ENCODE results near the gene TAOK3. TPM values are rescaled to one million over a fixed set of nuclear protein-coding genes. Genes with fewer than 3 reads are reported as not detected.
"Not testable (repeated sequence)": the region's sequence is repeated elsewhere in the genome, so short reads cannot be mapped to it uniquely, and the experiment has no call there.

Gene TAOK3
- 10 to 100 TPM; 34.7 to 94.9 (median 86.3) TPM for polyA plus RNA-seq (ENCODE audit: low read depth in 6 of 6)

DNA sequence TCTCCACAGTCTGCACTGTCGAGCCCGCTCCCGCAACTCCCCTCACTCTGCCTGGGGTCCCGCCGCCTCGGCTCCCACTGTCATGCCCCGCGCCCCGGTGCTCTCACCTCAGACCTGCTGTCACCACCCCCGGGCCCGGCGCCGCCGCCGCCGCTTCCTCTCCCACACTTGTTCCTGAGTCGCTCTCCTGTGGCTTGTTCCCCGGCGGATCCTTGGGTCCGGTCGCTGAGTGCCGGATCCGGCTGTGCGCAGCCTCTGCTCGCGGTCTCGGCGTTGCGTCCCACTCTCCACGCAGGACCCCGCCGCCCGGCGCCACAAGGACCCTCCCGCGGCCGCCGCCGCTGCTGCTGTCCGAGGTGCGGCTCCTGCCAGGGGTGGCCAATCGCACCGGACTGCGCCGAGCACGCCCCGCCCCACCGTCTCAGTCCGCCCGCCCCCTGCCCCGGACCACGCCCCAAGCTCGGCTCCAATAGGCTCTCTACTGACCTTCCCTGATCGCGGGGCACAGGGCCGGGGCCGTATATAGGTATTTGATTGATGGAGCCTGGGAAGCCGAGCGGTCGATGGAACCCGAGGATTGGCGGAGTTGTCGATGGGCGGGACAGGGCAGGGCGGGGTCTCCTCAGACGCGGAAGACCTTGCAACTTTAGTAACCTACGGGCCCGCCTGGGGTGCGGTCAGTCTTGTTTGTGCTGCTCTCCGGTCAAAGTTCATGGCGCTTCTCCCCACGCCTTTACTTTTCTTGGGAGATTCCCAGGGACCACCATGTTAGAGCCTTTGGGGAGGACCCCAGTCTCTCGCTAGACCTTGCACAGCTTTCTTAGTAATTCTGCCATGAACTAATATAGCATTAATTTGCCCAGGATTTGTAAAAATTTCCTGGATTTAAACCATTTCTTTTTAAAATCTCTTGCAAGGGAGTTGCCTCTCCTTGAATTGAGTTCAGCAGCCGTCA, at the start of gene TAOK3:
TSS of gene TAOK3 (minus strand) at position 367 of the 955 bp plus-strand sequence. CDS start 117,340 bp downstream, outside the sequence.
- H3K36me3 Mint-ChIP-seq = no peaks in the 10 kb centered on the region
- no peaks in the 10 kb centered on the region for H3K9me3 Mint-ChIP-seq
- peak within 1 kb of the TSS; percentile 86 to 96 (median 94) for H3K27ac Mint-ChIP-seq
- H3K27me3 Mint-ChIP-seq = no peaks in the 10 kb centered on the region
- peak; percentile 96 for DNase-seq
- H3K4me1 Mint-ChIP-seq = peaks cover 35 to 58% (median 42%) of the 10 kb centered on the region in 3 donors
- peak within 1 kb of the TSS; percentile 90 to 99 (median 96) for H3K4me3 Mint-ChIP-seq
- peak; percentile 79 to 81 for ATAC-seq (ENCODE audit: low read depth in 2 of 2)

DNA sequence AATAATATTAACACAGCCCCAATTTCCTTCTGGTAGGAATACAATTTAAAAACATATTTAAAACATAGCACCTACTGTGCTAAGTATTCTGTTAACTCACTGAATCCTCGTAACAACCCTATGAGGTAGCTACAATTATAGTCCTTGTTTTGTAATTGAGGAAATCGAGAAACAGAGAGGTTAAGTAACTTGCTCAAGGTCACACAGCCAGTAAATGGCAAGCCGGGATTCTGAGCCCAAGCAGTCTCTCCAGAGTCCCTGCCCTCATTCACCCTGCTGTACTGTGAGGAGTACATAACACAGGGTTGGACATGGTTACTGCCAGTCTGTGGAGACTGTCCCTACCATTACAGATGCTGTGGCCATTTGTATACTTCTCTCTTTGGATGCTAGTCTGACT, 48.0 kb upstream of the TAOK3 start:
- Mint-ChIP-seq H3K4me3 (no peak overlapping the region), H3K4me1 (peaks cover 2 to 8% (median 6%) of the 10 kb centered on the region in 3 donors), H3K36me3 (peaks cover 14 to 20% of the 10 kb centered on the region in 2 donors), H3K27me3 (no peaks in the 10 kb centered on the region), H3K27ac (no peak overlapping the region), H3K9me3 (no peaks in the 10 kb centered on the region)
- no peak for DNase-seq
- ATAC-seq (ENCODE audit: low read depth in 2 of 2) = no peak

DNA sequence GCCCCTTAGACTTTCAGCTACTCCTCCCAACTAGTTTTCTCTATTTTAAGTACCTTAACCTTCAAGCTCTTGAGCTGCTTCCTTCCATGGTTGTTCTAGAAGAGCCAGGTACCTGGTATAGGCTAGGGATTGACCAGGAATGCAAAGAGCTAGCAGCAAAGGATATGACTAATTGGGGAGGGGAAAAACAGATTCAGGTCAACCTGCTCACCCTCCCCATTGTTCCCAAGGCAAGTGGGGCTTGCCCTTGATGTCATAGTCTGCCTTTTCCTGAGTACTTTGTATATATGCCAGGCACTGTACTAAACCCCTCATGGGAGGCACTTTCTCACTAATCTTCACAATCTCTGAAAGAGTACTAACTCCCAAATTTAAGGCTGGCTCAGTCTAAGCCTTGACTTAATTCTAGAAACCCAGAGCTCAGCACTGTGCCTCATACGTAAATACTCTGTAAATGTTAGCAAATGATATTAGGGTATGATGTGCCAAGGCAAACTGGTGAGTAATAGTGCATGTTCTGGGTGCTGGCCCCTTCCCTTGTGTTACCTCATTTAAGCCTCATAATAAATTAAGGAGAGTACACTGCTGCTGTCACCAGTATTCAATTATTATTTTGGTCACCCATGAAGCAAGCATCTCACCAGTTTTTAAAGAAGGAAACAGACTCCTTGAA, 45.8 kb upstream of the TAOK3 start:
- ATAC-seq (ENCODE audit: low read depth in 2 of 2) (no peak), DNase-seq (no peak)
- Mint-ChIP-seq H3K27me3 (no peaks in the 10 kb centered on the region), H3K27ac (peak overlapping the region in 1 of 6 donors; percentile 63), H3K9me3 (no peaks in the 10 kb centered on the region), H3K36me3 (peaks cover 32 to 34% of the 10 kb centered on the region in 2 donors), H3K4me3 (no peak overlapping the region), H3K4me1 (peaks cover 0 to 4% (median 2%) of the 10 kb centered on the region in 3 donors)

DNA sequence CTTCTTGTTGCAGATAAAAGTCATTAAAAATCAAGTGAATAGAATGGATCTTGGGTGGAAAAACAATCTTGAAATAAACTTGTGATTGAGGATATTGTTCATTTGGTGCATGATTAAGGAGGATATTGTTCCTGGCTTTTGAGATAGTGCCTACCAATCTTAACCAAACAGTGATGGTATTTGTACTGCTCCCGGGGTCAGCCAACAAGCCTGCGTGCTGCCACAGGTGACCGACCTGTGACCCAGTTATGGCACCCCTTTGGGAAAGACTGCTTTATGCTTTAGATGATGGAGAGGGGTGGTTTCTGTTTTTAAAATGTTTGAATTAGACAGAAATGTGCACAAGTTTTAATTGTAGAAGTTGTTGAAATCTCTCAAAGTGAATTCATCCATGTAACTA, 45.2 kb upstream of the TAOK3 start:
- Mint-ChIP-seq H3K36me3 (peaks cover 38 to 39% of the 10 kb centered on the region in 2 donors), H3K27me3 (no peaks in the 10 kb centered on the region), H3K4me3 (no peak overlapping the region), H3K27ac (peak overlapping the region in 1 of 6 donors; percentile 63), H3K4me1 (peaks cover 0 to 2% (median 0%) of the 10 kb centered on the region in 3 donors), H3K9me3 (no peaks in the 10 kb centered on the region)
- ATAC-seq (ENCODE audit: low read depth in 2 of 2) = no peak
- no peak for DNase-seq

DNA sequence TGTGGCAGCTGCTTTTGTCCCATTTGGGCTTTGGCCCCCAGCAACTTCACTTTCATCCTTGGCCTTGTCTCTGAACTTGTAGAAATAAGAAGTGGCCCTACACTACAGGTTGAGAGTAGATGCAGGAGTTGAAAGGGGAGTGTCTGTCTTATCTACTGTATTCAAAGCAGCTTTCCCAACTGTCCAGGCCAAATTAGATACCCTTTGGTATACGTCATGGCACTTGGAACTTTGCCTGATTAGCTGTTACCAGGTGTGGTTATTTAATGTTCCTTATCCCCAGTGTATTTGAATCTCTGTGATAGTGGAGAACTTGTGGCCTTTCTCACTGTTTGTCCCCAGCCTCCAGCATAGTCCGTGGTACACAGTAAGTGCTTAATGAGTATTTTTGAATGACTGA, 37.1 kb upstream of the TAOK3 start:
- peaks cover 0 to 1% (median 0%) of the 10 kb centered on the region in 3 donors for H3K4me1 Mint-ChIP-seq
- H3K27me3 Mint-ChIP-seq = no peaks in the 10 kb centered on the region
- H3K27ac Mint-ChIP-seq = no peak overlapping the region
- ATAC-seq (ENCODE audit: low read depth in 2 of 2) (no peak), DNase-seq (no peak)
- no peaks in the 10 kb centered on the region for H3K9me3 Mint-ChIP-seq
- peaks cover 31 to 47% of the 10 kb centered on the region in 2 donors for H3K36me3 Mint-ChIP-seq
- no peak overlapping the region for H3K4me3 Mint-ChIP-seq

DNA sequence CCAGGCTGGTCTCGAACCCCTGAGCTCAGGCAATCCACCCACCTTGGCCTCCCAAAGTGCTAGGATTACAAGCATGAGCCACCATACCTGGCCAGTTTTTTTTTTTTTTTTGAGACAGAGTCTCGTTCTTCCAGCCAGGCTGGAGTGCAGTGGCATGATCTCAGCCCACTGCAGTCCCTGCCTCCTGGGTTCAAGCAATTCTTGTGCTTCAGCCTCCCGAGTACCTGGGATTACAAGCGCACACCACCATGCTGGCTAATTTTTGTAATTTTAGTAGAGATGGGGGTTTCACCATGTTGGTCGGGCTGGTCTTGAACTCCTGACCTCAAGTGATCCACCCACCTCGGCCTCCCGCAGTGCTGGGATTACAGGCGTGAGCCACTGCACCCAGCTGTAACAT, 35.5 kb upstream of the TAOK3 start:
- H3K36me3 Mint-ChIP-seq = peaks cover 22 to 38% of the 10 kb centered on the region in 2 donors
- H3K27me3 Mint-ChIP-seq; H3K4me1 Mint-ChIP-seq; H3K4me3 Mint-ChIP-seq; H3K27ac Mint-ChIP-seq; DNase-seq; ATAC-seq (ENCODE audit: low read depth in 2 of 2); H3K9me3 Mint-ChIP-seq: not testable (repeated sequence)

DNA sequence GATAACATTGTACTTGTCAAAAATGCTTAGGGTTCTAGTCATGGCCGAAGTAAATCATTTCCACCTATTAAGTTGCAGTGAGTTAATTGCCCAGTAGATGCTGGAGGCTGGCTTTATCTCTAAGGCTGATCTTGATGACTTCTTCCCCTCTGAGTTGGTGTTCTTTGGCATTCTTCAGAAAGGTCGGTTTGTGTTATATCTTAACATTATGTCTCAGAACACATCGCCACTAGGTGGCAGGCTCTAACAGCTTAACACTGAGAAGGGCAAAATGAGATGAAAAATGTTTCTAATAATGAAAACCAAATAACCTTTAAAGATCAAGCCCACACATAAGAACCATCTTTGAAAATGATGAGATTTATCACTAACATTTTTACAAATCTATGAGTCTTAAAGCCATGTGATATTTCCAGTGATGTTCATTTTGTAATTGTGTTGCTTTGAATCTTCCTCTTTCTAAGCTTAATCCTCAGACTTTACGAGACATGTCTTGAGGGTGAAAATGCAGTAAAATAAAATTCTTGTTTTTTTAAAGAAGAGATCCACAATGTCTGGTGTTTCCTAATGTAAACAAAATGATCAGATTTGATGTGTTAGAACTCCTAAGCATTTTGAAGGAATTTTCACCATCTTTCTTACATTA, 32.3 kb upstream of the TAOK3 start:
- Mint-ChIP-seq H3K27ac (peak overlapping the region in 1 of 6 donors; percentile 45), H3K36me3 (peaks cover 10 to 21% of the 10 kb centered on the region in 2 donors), H3K4me1 (peaks cover 0 to 1% (median 0%) of the 10 kb centered on the region in 3 donors), H3K4me3 (no peak overlapping the region), H3K27me3 (no peaks in the 10 kb centered on the region), H3K9me3 (no peaks in the 10 kb centered on the region)
- peak; percentile 12 for DNase-seq
- peak; percentile 49 to 54 for ATAC-seq (ENCODE audit: low read depth in 2 of 2)

DNA sequence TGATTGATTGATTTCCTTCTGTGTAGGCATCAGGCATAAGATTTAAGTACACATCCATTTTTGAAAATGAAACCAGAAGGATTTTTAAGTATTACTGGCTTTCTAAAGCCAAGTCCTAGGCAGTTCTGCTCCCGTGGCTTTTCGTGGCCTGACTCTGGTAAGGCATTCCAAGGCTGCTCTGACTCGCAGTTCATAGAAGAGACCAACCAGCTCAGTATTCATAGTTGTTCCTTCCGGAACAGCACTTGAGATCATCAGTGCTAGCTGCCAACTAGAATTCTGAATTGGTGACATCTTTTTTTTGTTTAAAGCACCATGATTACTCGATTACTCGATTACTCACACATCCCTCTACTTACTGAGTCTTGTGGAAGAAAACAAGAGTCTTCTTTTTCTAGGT, 29.5 kb upstream of the TAOK3 start:
- H3K36me3 Mint-ChIP-seq = peaks cover 22 to 28% of the 10 kb centered on the region in 2 donors
- no peak overlapping the region for H3K4me3 Mint-ChIP-seq
- ATAC-seq (ENCODE audit: low read depth in 2 of 2) (no peak), DNase-seq (no peak)
- peaks cover 0 to 4% (median 1%) of the 10 kb centered on the region in 3 donors for H3K4me1 Mint-ChIP-seq
- no peaks in the 10 kb centered on the region for H3K9me3 Mint-ChIP-seq
- H3K27ac Mint-ChIP-seq = no peak overlapping the region
- no peaks in the 10 kb centered on the region for H3K27me3 Mint-ChIP-seq

DNA sequence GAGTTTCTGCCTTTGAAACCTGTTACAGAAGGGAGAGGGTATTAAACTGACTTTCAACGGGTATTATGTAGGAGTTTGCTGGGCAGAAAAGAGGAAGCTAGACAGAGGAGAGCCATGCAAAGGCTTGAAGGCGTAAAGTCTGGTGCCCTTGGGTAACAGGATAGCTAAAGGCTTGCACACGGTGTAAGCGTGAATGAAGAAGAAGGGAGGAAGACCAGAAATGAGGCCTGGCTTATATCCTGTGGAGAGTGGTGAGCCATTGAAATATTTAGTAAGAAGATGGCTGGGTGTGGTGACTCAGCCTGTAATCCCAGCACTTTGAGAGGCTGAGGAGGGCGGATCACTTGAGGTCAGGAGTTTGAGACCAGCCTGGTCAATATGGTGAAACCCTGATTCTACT, 26.2 kb upstream of the TAOK3 start:
- H3K27ac Mint-ChIP-seq = peak overlapping the region in 1 of 6 donors; percentile 60
- H3K27me3 Mint-ChIP-seq = no peaks in the 10 kb centered on the region
- no peak overlapping the region for H3K4me3 Mint-ChIP-seq
- H3K36me3 Mint-ChIP-seq = peaks cover 19 to 36% of the 10 kb centered on the region in 2 donors
- peaks cover 0 to 8% (median 0%) of the 10 kb centered on the region in 3 donors for H3K4me1 Mint-ChIP-seq
- no peak for DNase-seq
- H3K9me3 Mint-ChIP-seq = no peaks in the 10 kb centered on the region
- ATAC-seq (ENCODE audit: low read depth in 2 of 2) = no peak

DNA sequence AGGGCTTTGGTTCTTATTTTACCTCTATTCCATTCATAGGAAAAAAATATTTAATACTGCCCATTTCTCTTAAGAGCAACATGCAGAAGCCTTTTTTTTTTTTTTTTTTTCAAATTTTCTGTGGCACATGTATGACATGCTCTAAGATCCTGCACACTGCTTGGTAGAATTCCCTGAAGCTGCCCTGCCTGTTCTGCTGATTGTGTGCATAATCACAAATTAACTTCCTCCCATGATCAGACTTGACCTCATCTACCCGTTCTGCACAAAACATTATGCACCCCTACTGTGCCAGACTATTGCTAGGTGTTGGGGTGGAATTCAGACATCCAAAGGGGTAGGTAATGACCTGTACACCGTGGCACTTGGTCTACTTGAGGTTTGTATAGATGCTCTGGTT, 25.8 kb upstream of the TAOK3 start:
- H3K4me3 Mint-ChIP-seq = no peak overlapping the region
- H3K36me3 Mint-ChIP-seq = peaks cover 16 to 32% of the 10 kb centered on the region in 2 donors
- ATAC-seq (ENCODE audit: low read depth in 2 of 2) (no peak), DNase-seq (no peak)
- H3K27ac Mint-ChIP-seq = no peak overlapping the region
- peaks cover 0 to 8% (median 0%) of the 10 kb centered on the region in 3 donors for H3K4me1 Mint-ChIP-seq
- no peaks in the 10 kb centered on the region for H3K9me3 Mint-ChIP-seq
- H3K27me3 Mint-ChIP-seq = no peaks in the 10 kb centered on the region

DNA sequence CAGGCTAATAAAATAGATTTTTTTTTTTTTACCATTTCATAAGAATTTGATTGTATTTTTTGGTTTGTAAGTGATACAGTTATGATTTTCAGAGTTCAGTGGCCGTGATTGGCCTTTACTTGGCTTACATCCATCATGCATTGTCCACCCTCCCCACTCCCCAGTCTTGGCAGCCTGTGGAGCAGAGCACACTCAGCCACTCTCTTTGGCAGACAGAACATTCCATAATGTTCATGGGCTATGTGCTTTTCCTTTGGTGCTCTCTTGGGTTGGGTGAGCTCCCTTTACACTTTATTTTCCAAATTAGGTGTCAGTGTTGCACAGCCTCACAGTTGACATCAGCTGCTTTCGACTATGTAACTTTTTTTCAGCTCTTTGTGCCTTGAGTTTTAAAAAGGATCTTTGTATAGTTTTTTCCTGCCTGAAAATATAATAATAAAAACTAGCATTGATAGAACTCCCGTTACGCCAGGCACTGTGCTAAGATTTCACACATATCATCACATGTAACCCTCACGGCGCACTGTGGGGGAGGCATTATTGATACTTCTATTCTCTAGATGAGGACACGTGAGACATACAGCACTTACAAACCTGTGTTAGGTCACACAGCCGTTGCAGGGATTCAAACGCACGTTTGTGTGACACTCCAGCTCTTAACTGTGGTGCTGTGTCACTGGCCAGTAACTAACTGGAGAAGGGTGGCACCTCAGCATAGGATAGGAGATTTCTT, 25.2 kb upstream of the TAOK3 start:
- ATAC-seq (ENCODE audit: low read depth in 2 of 2) (no peak), DNase-seq (no peak)
- peaks cover 16 to 26% of the 10 kb centered on the region in 2 donors for H3K36me3 Mint-ChIP-seq
- H3K4me3 Mint-ChIP-seq = no peak overlapping the region
- no peaks in the 10 kb centered on the region for H3K27me3 Mint-ChIP-seq
- H3K27ac Mint-ChIP-seq = no peak overlapping the region
- no peaks in the 10 kb centered on the region for H3K9me3 Mint-ChIP-seq
- H3K4me1 Mint-ChIP-seq = peaks cover 0 to 8% (median 0%) of the 10 kb centered on the region in 3 donors

DNA sequence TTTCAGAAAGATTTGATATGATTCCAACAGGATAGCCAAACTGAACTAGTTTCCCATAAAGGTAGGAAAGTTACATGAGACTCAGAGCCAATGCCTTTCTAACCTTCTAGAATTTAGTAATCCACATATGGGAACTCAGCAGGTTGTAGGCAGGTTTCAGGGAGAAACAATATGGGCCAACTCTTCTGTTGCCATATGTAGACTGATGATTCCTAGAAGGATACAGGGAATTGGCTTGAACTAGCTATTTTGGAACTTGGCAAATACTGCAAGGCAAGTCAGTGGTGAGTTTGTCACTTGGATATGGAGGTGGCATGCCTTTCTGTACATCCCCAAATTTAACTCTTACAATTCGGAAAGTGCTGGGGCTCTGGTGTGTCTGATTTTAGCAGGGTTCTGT, 19.1 kb upstream of the TAOK3 start:
- DNase-seq = no peak
- Mint-ChIP-seq H3K4me1 (peaks cover 0 to 8% (median 0%) of the 10 kb centered on the region in 3 donors), H3K27ac (peak overlapping the region in 1 of 6 donors; percentile 5), H3K4me3 (no peak overlapping the region), H3K27me3 (no peaks in the 10 kb centered on the region), H3K36me3 (peaks cover 26 to 30% of the 10 kb centered on the region in 2 donors), H3K9me3 (no peaks in the 10 kb centered on the region)
- ATAC-seq (ENCODE audit: low read depth in 2 of 2) = no peak

DNA sequence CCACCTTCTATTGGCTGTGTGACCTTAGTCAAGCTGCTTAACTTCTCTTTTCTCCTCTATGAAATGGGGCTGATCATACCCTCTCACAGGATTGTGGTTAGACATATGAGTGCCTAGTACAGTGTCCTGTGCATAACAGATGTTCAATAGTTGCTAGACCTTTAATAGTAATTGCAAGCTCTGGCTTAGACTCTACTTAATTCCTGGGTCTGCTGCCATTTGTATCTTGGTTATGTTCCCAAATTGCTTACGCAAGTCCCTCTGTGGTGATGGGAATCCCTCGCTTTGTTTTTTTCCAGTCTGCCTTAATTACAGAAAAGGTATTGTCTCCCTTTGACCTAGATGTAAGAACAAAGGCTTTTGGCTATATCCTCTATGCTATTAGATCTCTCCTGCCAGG, 18.7 kb upstream of the TAOK3 start:
- Mint-ChIP-seq H3K4me1 (peaks cover 0 to 8% (median 0%) of the 10 kb centered on the region in 3 donors), H3K27ac (peak overlapping the region in 1 of 6 donors; percentile 5), H3K4me3 (no peak overlapping the region), H3K27me3 (no peaks in the 10 kb centered on the region), H3K9me3 (no peaks in the 10 kb centered on the region), H3K36me3 (peaks cover 28 to 31% of the 10 kb centered on the region in 2 donors)
- ATAC-seq (ENCODE audit: low read depth in 2 of 2) (no peak), DNase-seq (no peak)
